WTC11 (cell line): ENCODE measurements around the gene PCDH9. TPM values are rescaled to one million over a fixed set of nuclear protein-coding genes. Genes with fewer than 3 reads are reported as not detected.

Source experiments
- ATAC-seq: fragments of 200-7000 bp; cut with Tn5 transposase; 2 replicates; pipeline ENCODE4 v1.10.0; 2021; ENCODE audit warnings: mild to moderate bottlenecking, moderate library complexity
- CTCF ChIA-PET: fragments of 300-600 bp; sonication (Branson Sonifier 250); formaldehyde crosslinking; loops from one replicate; lab custom pipeline; 2021; ENCODE audit warnings: antibody characterized with exemption; lab: Charles Lee
- POLR2A ChIA-PET: fragments of 350-600 bp; sonication (Branson Sonifier 250); formaldehyde crosslinking; loops from one replicate; lab custom pipeline; 2021; ENCODE audit warnings: antibody characterized with exemption; lab: Charles Lee
- DNase-seq: peaks from one replicate; pipeline ENCODE4 v3.0.0; 2021; ENCODE audit warnings: low spot score
- H3K27ac Mint-ChIP-seq: 2 replicates; pipeline ENCODE4 v1.8.0; 2021; ENCODE audit warnings: mixed read lengths
- H3K27me3 Mint-ChIP-seq: 2 replicates; pipeline ENCODE4 v1.8.0; 2021; ENCODE audit warnings: low read depth, mild to moderate bottlenecking, moderate library complexity, mixed read lengths
- H3K36me3 Mint-ChIP-seq: 2 replicates; pipeline ENCODE4 v1.8.0; 2021; ENCODE audit warnings: mixed read lengths
- H3K4me1 Mint-ChIP-seq: 2 replicates; pipeline ENCODE4 v1.8.0; 2022; ENCODE audit warnings: mixed read lengths
- H3K4me3 Mint-ChIP-seq: 2 replicates; pipeline ENCODE4 v1.8.0; 2021; ENCODE audit warnings: mild to moderate bottlenecking, moderate library complexity, mixed read lengths
- H3K9me3 Mint-ChIP-seq: 2 replicates; pipeline ENCODE4 v1.8.0; 2021; ENCODE audit warnings: mixed read lengths
- AFF4 ChIP-seq: sonication (generic); formaldehyde crosslinking; IDR thresholded peaks from 2 replicates; pipeline ENCODE4 v1.8.1; 2023; ENCODE audit warnings: mild to moderate bottlenecking, missing genetic modification reagents, borderline replicate concordance
- CREB1 ChIP-seq: sonication (generic); formaldehyde crosslinking; IDR thresholded peaks from 2 replicates; pipeline ENCODE4 v1.8.0; 2023; ENCODE audit warnings: mild to moderate bottlenecking, missing genetic modification reagents
- EMX1 ChIP-seq: fragments of 250-450 bp; sonication (Bioruptor Pico); IDR thresholded peaks from 2 replicates; pipeline ENCODE4 v1.8.0; 2021; ENCODE audit warnings: mild to moderate bottlenecking
- GRHL2 ChIP-seq: fragments of 250-450 bp; sonication (Bioruptor Pico); IDR thresholded peaks from 2 replicates; pipeline ENCODE4 v1.8.0; 2022; ENCODE audit warnings: mild to moderate bottlenecking, moderate library complexity; ENCODE audit not compliant: insufficient replicate concordance, severe bottlenecking
- HMGA2 ChIP-seq: fragments of 250-450 bp; sonication (Bioruptor Pico); IDR thresholded peaks from 2 replicates; pipeline ENCODE4 v1.4.0; 2021; ENCODE audit warnings: mild to moderate bottlenecking, moderate library complexity
- JUN ChIP-seq: sonication (generic); formaldehyde crosslinking; IDR thresholded peaks from 2 replicates; pipeline ENCODE4 v1.8.0; 2023; ENCODE audit warnings: mild to moderate bottlenecking, missing genetic modification reagents
- KAT7 ChIP-seq: sonication (generic); formaldehyde crosslinking; IDR thresholded peaks from 2 replicates; pipeline ENCODE4 v1.8.1; 2023; ENCODE audit warnings: missing genetic modification reagents, mild to moderate bottlenecking, borderline replicate concordance
- PREB ChIP-seq: sonication (generic); formaldehyde crosslinking; IDR thresholded peaks from 2 replicates; pipeline ENCODE4 v1.8.1; 2022; ENCODE audit warnings: mild to moderate bottlenecking, missing genetic modification reagents, moderate library complexity, borderline replicate concordance
- RELA ChIP-seq: sonication (generic); formaldehyde crosslinking; IDR thresholded peaks from 2 replicates; pipeline ENCODE4 v1.8.1; 2022; ENCODE audit warnings: missing genetic modification reagents, mild to moderate bottlenecking, borderline replicate concordance
- SMAD3 ChIP-seq: sonication (generic); formaldehyde crosslinking; IDR thresholded peaks from 2 replicates; pipeline ENCODE4 v1.8.0; 2022; ENCODE audit warnings: missing genetic modification reagents, mild to moderate bottlenecking, borderline replicate concordance
- TP53 ChIP-seq: sonication (generic); formaldehyde crosslinking; IDR thresholded peaks from 2 replicates; pipeline ENCODE4 v1.8.1; 2023; ENCODE audit warnings: mild to moderate bottlenecking, missing genetic modification reagents
- USF2 ChIP-seq: sonication (generic); formaldehyde crosslinking; IDR thresholded peaks from 2 replicates; pipeline ENCODE4 v1.8.1; 2023; ENCODE audit warnings: mild to moderate bottlenecking, missing genetic modification reagents, moderate library complexity
- ZNF138 ChIP-seq: sonication (generic); formaldehyde crosslinking; conservative IDR thresholded peaks from 2 replicates; pipeline ENCODE4 v1.8.1; 2022; ENCODE audit warnings: mild to moderate bottlenecking, moderate library complexity, missing genetic modification reagents
- ZNF416 ChIP-seq: fragments of 250-450 bp; sonication (Bioruptor Pico); IDR thresholded peaks from 2 replicates; pipeline ENCODE4 v1.9.0; 2021; ENCODE audit warnings: mild to moderate bottlenecking, inconsistent platforms
- total RNA-seq: library from RNA; stranded (reverse); gene quantifications from 3 replicates; pipeline ENCODE4 v1.2.3, GENCODE V29; 2021
- TF ChIP-seq, protein P1 (sequence below): sonication (generic); formaldehyde crosslinking; IDR thresholded peaks from 2 replicates; pipeline ENCODE4 v1.8.1; 2023; ENCODE audit warnings: mild to moderate bottlenecking, missing genetic modification reagents, moderate library complexity
- TF ChIP-seq, protein P2 (sequence below): sonication (generic); formaldehyde crosslinking; IDR thresholded peaks from 2 replicates; pipeline ENCODE4 v1.8.1; 2022; ENCODE audit warnings: missing genetic modification reagents, borderline replicate concordance
- TF ChIP-seq, protein P3 (sequence below): fragments of 250-450 bp; sonication (Bioruptor Pico); IDR thresholded peaks from 2 replicates; pipeline ENCODE4 v1.9.0; 2021; ENCODE audit warnings: moderate library complexity, mild to moderate bottlenecking, inconsistent platforms, borderline replicate concordance
- TF ChIP-seq, protein P4 (sequence below): sonication (generic); formaldehyde crosslinking; IDR thresholded peaks from 2 replicates; pipeline ENCODE4 v1.8.1; 2022; ENCODE audit warnings: mild to moderate bottlenecking, moderate library complexity, missing genetic modification reagents

PCDH9 gene
- total RNA-seq, 1 experiment from 2014 or later = 0.48 TPM

- no peak for TF ChIP-seq PREB (CRISPR knock-in tag)
These were observed 566.4 kb downstream of the PCDH9 start (continued) for GRCh38 chr13:66663711-66664110.

GRCh38 chr13:66663206-66663605 lies 566.9 kb downstream of the PCDH9 start:
- CTCF ChIA-PET = no interaction called here
- no peaks in the 10 kb centered on the region for H3K36me3 Mint-ChIP-seq
- no peak overlapping the region for H3K4me3 Mint-ChIP-seq
- ATAC-seq = no peak
- no peaks in the 10 kb centered on the region for H3K9me3 Mint-ChIP-seq
- H3K4me1 Mint-ChIP-seq = peaks cover 5% of the 10 kb centered on the region
- POLR2A ChIA-PET = no interaction called here
- TF ChIP-seq TP53 (CRISPR knock-in tag) (no peak), SMAD3 (CRISPR knock-in tag) (no peak), ZNF416 (CRISPR knock-in tag) (no peak), USF2 (no peak)
- TF ChIP-seq, protein P1, sequence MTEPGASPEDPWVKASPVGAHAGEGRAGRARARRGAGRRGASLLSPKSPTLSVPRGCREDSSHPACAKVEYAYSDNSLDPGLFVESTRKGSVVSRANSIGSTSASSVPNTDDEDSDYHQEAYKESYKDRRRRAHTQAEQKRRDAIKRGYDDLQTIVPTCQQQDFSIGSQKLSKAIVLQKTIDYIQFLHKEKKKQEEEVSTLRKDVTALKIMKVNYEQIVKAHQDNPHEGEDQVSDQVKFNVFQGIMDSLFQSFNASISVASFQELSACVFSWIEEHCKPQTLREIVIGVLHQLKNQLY (CRISPR knock-in tag) = no peak
- no peak overlapping the region for H3K27ac Mint-ChIP-seq
- H3K27me3 Mint-ChIP-seq = no peaks in the 10 kb centered on the region
- no peak for DNase-seq

GRCh38 chr13:66661336-66661735 lies 568.8 kb downstream of the PCDH9 start:
- no peak for TF ChIP-seq ZNF138 (CRISPR knock-in tag)
- TF ChIP-seq KAT7 = no peak
- no peak for TF ChIP-seq RELA
- no peak for TF ChIP-seq JUN
- TF ChIP-seq, protein P2, sequence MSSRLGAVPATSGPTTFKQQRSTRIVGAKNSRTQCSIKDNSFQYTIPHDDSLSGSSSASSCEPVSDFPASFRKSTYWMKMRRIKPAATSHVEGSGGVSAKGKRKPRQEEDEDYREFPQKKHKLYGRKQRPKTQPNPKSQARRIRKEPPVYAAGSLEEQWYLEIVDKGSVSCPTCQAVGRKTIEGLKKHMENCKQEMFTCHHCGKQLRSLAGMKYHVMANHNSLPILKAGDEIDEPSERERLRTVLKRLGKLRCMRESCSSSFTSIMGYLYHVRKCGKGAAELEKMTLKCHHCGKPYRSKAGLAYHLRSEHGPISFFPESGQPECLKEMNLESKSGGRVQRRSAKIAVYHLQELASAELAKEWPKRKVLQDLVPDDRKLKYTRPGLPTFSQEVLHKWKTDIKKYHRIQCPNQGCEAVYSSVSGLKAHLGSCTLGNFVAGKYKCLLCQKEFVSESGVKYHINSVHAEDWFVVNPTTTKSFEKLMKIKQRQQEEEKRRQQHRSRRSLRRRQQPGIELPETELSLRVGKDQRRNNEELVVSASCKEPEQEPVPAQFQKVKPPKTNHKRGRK (CRISPR knock-in tag) = no peak
- TF ChIP-seq CREB1 (CRISPR knock-in tag) = no peak
- TF ChIP-seq EMX1 (CRISPR knock-in tag) = no peak
- TF ChIP-seq, protein P3, sequence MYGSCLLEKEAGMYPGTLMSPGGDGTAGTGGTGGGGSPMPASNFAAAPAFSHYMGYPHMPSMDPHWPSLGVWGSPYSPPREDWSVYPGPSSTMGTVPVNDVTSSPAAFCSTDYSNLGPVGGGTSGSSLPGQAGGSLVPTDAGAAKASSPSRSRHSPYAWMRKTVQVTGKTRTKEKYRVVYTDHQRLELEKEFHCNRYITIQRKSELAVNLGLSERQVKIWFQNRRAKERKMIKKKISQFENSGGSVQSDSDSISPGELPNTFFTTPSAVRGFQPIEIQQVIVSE (CRISPR knock-in tag) = no peak
- TF ChIP-seq, protein P4, sequence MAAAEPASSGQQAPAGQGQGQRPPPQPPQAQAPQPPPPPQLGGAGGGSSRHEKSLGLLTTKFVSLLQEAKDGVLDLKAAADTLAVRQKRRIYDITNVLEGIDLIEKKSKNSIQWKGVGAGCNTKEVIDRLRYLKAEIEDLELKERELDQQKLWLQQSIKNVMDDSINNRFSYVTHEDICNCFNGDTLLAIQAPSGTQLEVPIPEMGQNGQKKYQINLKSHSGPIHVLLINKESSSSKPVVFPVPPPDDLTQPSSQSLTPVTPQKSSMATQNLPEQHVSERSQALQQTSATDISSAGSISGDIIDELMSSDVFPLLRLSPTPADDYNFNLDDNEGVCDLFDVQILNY (CRISPR knock-in tag) = no peak
- TF ChIP-seq AFF4 = no peak
- TF ChIP-seq HMGA2 (CRISPR knock-in tag) = no peak
- TF ChIP-seq GRHL2 (CRISPR knock-in tag) = no peak
- TF ChIP-seq, all 79 proteins: peak for 0
- Mint-ChIP-seq H3K9me3 (no peaks in the 10 kb centered on the region), H3K4me1 (peaks cover 11% of the 10 kb centered on the region), H3K4me3 (no peak overlapping the region), H3K27ac (no peak overlapping the region), H3K27me3 (no peaks in the 10 kb centered on the region), H3K36me3 (no peaks in the 10 kb centered on the region)
- ATAC-seq (no peak), DNase-seq (no peak)
- ChIA-PET POLR2A (no interaction called here), CTCF (no interaction called here)
